Measurements from ENCODE around the gene ZNF236. TPM values are rescaled to one million over a fixed set of nuclear protein-coding genes. Genes with fewer than 3 reads are reported as not detected.

The ZNF236 gene
- total RNA-seq, 1 experiment from 2014 or later = 24.8 TPM

- Histone ChIP-seq H3K27me3 (replicated peaks; ENCODE audit: insufficient read depth, low read depth, low read length, poor library complexity) (peaks cover 43% of the 10 kb centered on the region), H3K27ac (ENCODE audit: low read depth, low read length, poor library complexity, severe bottlenecking) (no peak overlapping the region), H3K9me3 (ENCODE audit: low read depth, low read length, poor library complexity, severe bottlenecking) (no peaks in the 10 kb centered on the region), H3K4me3 (ENCODE audit: low read depth, low read length, poor library complexity, severe bottlenecking) (no peak overlapping the region), H3K4me1 (ENCODE audit: insufficient read depth, low read length, poor library complexity, severe bottlenecking) (no peaks in the 10 kb centered on the region), H3K36me3 (ENCODE audit: insufficient read depth, low read length, poor library complexity, severe bottlenecking) (no peaks in the 10 kb centered on the region)
- POLR2A ChIA-PET (ENCODE audit: low non-redundant PET) = no interaction called here
- TF ChIP-seq EZH2 (IDR thresholded peaks at IDR 0.05; ENCODE audit: borderline replicate concordance, low read depth, low read length, poor library complexity, severe bottlenecking) (no peak), CTCF (conservative IDR thresholded peaks at IDR 0.05; ENCODE audit: low read depth, low read length) (peak; percentile 99)
- BruUV-seq (replicated peaks) = no TSS peak
- peak; percentile 41 for DNase-seq (ENCODE audit: low spot score)
- CTCF ChIA-PET = interaction anchor here (0.6 to 0.8 kb wide), 2 partner anchors 212 to 423 kb away, joined by 3 to 5 read pairs; no protein-coding TSS in a partner anchor
- intact Hi-C loops (cut with micrococcal nuclease; ENCODE audit: unreplicated experiment) = loop anchor here (2.0 to 5.0 kb wide), 3 partner anchors 54 to 1987 kb away; no protein-coding TSS in a partner anchor
Measured at GRCh38 chr18:77000527-77000926, 178.2 kb downstream of the ZNF236 start.

- ChIA-PET POLR2A (ENCODE audit: low non-redundant PET) (no interaction called here), CTCF (interaction anchor here (0.6 to 0.8 kb wide), 3 partner anchors 211 to 600 kb away, joined by 3 to 5 read pairs (median 3); no protein-coding TSS in a partner anchor)
- H3K9me3 ChIP-seq (ENCODE audit: low read depth, low read length, poor library complexity, severe bottlenecking) = no peaks in the 10 kb centered on the region
- H3K27ac ChIP-seq (ENCODE audit: low read depth, low read length, poor library complexity, severe bottlenecking) = no peak overlapping the region
- intact Hi-C loops (cut with micrococcal nuclease; ENCODE audit: unreplicated experiment) = loop anchor here (2.0 to 5.0 kb wide), 3 partner anchors 54 to 1986 kb away; no protein-coding TSS in a partner anchor
- H3K4me1 ChIP-seq (ENCODE audit: insufficient read depth, low read length, poor library complexity, severe bottlenecking) = no peaks in the 10 kb centered on the region
- H3K27me3 ChIP-seq (replicated peaks; ENCODE audit: insufficient read depth, low read depth, low read length, poor library complexity) = peaks cover 43% of the 10 kb centered on the region
- H3K4me3 ChIP-seq (ENCODE audit: low read depth, low read length, poor library complexity, severe bottlenecking) = no peak overlapping the region
- BruUV-seq (replicated peaks) = no TSS peak
- TF ChIP-seq CTCF (conservative IDR thresholded peaks at IDR 0.05; ENCODE audit: low read depth, low read length) (no peak), EZH2 (IDR thresholded peaks at IDR 0.05; ENCODE audit: borderline replicate concordance, low read depth, low read length, poor library complexity, severe bottlenecking) (no peak)
- no peak for DNase-seq (ENCODE audit: low spot score)
- H3K36me3 ChIP-seq (ENCODE audit: insufficient read depth, low read length, poor library complexity, severe bottlenecking) = no peaks in the 10 kb centered on the region
Measured at GRCh38 chr18:77001041-77001440, 178.7 kb downstream of the ZNF236 start.

- Histone ChIP-seq H3K4me1 (ENCODE audit: insufficient read depth, low read length, poor library complexity, severe bottlenecking) (no peaks in the 10 kb centered on the region), H3K36me3 (ENCODE audit: insufficient read depth, low read length, poor library complexity, severe bottlenecking) (no peaks in the 10 kb centered on the region), H3K9me3 (ENCODE audit: low read depth, low read length, poor library complexity, severe bottlenecking) (no peaks in the 10 kb centered on the region), H3K27ac (ENCODE audit: low read depth, low read length, poor library complexity, severe bottlenecking) (no peak overlapping the region), H3K27me3 (replicated peaks; ENCODE audit: insufficient read depth, low read depth, low read length, poor library complexity) (peaks cover 41% of the 10 kb centered on the region), H3K4me3 (ENCODE audit: low read depth, low read length, poor library complexity, severe bottlenecking) (no peak overlapping the region)
- intact Hi-C loops (cut with micrococcal nuclease; ENCODE audit: unreplicated experiment) = loop anchor here (2.0 to 5.0 kb wide), 3 partner anchors 53 to 1985 kb away; no protein-coding TSS in a partner anchor
- TF ChIP-seq CTCF (conservative IDR thresholded peaks at IDR 0.05; ENCODE audit: low read depth, low read length) = no peak
- no peak for TF ChIP-seq EZH2 (IDR thresholded peaks at IDR 0.05; ENCODE audit: borderline replicate concordance, low read depth, low read length, poor library complexity, severe bottlenecking)
- CTCF ChIA-PET = no interaction called here
- no TSS peak for BruUV-seq (replicated peaks)
- POLR2A ChIA-PET (ENCODE audit: low non-redundant PET) = no interaction called here
- DNase-seq (ENCODE audit: low spot score) = no peak
Measured at GRCh38 chr18:77001979-77002378, 179.6 kb downstream of the ZNF236 start.

All from A673 (cell line).